ENCODE results near the gene FAM161B. TPM values are rescaled to one million over a fixed set of nuclear protein-coding genes. Genes with fewer than 3 reads are reported as not detected.

FAM161B gene
- total RNA-seq, 4 donors from 2014 or later: 0.29 to 10.0 (median 4.9) TPM

GRCh38 chr14:73977896-73978295 lies 28.0 kb upstream of the FAM161B start:
- intact Hi-C loops (cut with DNase I; ENCODE audit: low total_unique reads): no loop called here
- Histone ChIP-seq H3K36me3 (no peaks in the 10 kb centered on the region), H3K27ac (no peak overlapping the region), H3K9me3 (no peaks in the 10 kb centered on the region), H3K4me3 (no peak overlapping the region), H3K27me3 (no peaks in the 10 kb centered on the region), H3K4me1 (no peaks in the 10 kb centered on the region)
- DNase-seq: no peak
- TF ChIP-seq CTCF (IDR thresholded peaks at IDR 0.05) (no peak), POLR2A (IDR thresholded peaks at IDR 0.05) (no peak)

GRCh38 chr14:73976125-73976524 lies 26.2 kb upstream of the FAM161B start:
- no peaks in the 10 kb centered on the region for H3K9me3 ChIP-seq
- H3K36me3 ChIP-seq: no peaks in the 10 kb centered on the region
- intact Hi-C loops (cut with DNase I; ENCODE audit: low total_unique reads): no loop called here
- no peak overlapping the region for H3K27ac ChIP-seq
- H3K4me3 ChIP-seq: no peak overlapping the region
- no peaks in the 10 kb centered on the region for H3K4me1 ChIP-seq
- H3K27me3 ChIP-seq: no peaks in the 10 kb centered on the region
- DNase-seq: no peak
- no peak for TF ChIP-seq POLR2A (IDR thresholded peaks at IDR 0.05)
- no peak for TF ChIP-seq CTCF (IDR thresholded peaks at IDR 0.05)

- DNase-seq: no peak
- H3K4me3 ChIP-seq: no peak overlapping the region
- TF ChIP-seq CTCF (IDR thresholded peaks at IDR 0.05) (no peak), POLR2A (IDR thresholded peaks at IDR 0.05) (no peak)
- no peaks in the 10 kb centered on the region for H3K27me3 ChIP-seq
- H3K27ac ChIP-seq: no peak overlapping the region
- intact Hi-C loops (cut with DNase I; ENCODE audit: low total_unique reads): no loop called here
- no peaks in the 10 kb centered on the region for H3K36me3 ChIP-seq
- H3K9me3 ChIP-seq: no peaks in the 10 kb centered on the region
- H3K4me1 ChIP-seq: no peaks in the 10 kb centered on the region
These were observed 23.6 kb upstream of the FAM161B start for GRCh38 chr14:73973497-73973896.

GRCh38 chr14:73968885-73969284 lies 19.0 kb upstream of the FAM161B start:
- no peaks in the 10 kb centered on the region for H3K9me3 ChIP-seq
- no peaks in the 10 kb centered on the region for H3K27me3 ChIP-seq
- H3K36me3 ChIP-seq: no peaks in the 10 kb centered on the region
- H3K4me3 ChIP-seq: no peak overlapping the region
- no peak for DNase-seq
- intact Hi-C loops (cut with DNase I; ENCODE audit: low total_unique reads): no loop called here
- TF ChIP-seq CTCF (IDR thresholded peaks at IDR 0.05) (no peak), POLR2A (IDR thresholded peaks at IDR 0.05) (no peak)
- no peak overlapping the region for H3K27ac ChIP-seq
- H3K4me1 ChIP-seq: no peaks in the 10 kb centered on the region

GRCh38 chr14:73965216-73965615 lies 15.3 kb upstream of the FAM161B start:
- no peaks in the 10 kb centered on the region for H3K4me1 ChIP-seq
- H3K9me3 ChIP-seq: no peaks in the 10 kb centered on the region
- H3K4me3 ChIP-seq: no peak overlapping the region
- TF ChIP-seq CTCF (IDR thresholded peaks at IDR 0.05) (no peak), POLR2A (IDR thresholded peaks at IDR 0.05) (no peak)
- H3K36me3 ChIP-seq: no peaks in the 10 kb centered on the region
- intact Hi-C loops (cut with DNase I; ENCODE audit: low total_unique reads): no loop called here
- no peaks in the 10 kb centered on the region for H3K27me3 ChIP-seq
- H3K27ac ChIP-seq: no peak overlapping the region
- no peak for DNase-seq
